ENCODE results near the gene SLC13A5.

SLC13A5 gene

GRCh38 chr17:6671431-6671830 is 41.7 kb downstream of the SLC13A5 start:
- Histone ChIP-seq H3K27me3 (replicated peaks) (no peaks in the 10 kb centered on the region), H3K36me3 (replicated peaks) (no peaks in the 10 kb centered on the region), H3K27ac (no peak overlapping the region), H3K4me3 (ENCODE audit: low read depth, low read length) (no peak overlapping the region)
- DNase-seq, result no peak
- TF ChIP-seq, protein P1, sequence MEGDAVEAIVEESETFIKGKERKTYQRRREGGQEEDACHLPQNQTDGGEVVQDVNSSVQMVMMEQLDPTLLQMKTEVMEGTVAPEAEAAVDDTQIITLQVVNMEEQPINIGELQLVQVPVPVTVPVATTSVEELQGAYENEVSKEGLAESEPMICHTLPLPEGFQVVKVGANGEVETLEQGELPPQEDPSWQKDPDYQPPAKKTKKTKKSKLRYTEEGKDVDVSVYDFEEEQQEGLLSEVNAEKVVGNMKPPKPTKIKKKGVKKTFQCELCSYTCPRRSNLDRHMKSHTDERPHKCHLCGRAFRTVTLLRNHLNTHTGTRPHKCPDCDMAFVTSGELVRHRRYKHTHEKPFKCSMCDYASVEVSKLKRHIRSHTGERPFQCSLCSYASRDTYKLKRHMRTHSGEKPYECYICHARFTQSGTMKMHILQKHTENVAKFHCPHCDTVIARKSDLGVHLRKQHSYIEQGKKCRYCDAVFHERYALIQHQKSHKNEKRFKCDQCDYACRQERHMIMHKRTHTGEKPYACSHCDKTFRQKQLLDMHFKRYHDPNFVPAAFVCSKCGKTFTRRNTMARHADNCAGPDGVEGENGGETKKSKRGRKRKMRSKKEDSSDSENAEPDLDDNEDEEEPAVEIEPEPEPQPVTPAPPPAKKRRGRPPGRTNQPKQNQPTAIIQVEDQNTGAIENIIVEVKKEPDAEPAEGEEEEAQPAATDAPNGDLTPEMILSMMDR (IDR thresholded peaks at IDR 0.05; ENCODE audit: low read depth, low read length, missing control alignments), result no peak
- in situ Hi-C loops (cut with HindIII; ENCODE audit: low pct_ligation_motif_present, low sequenced_read_pairs), result no loop called here

DNA sequence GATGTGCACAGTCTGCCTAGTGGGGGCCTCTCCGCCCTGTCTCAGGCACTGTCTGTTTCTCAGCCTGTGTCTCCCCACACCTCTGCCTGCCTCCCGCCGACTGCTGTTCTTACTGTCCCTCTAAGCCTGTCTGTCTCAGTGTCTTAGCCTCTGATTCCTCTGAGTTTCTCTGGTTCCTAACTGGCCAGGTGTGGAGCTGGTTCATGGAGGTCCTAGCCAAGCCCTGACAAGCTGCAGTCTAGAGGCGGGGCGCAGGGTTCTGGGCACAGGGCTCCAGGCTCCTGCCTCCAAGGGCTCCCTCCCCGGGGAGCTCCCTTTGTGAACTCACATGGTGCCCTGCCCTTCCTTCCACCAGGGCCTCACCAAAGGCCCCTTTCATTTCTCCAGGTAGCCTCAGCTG is 42.2 kb downstream of the SLC13A5 start:
- no peaks in the 10 kb centered on the region for H3K27me3 ChIP-seq (replicated peaks)
- H3K27ac ChIP-seq, result no peak overlapping the region
- DNase-seq, result no peak
- in situ Hi-C loops (cut with HindIII; ENCODE audit: low pct_ligation_motif_present, low sequenced_read_pairs), result no loop called here
- H3K4me3 ChIP-seq (ENCODE audit: low read depth, low read length), result no peak overlapping the region
- TF ChIP-seq, protein P1 (IDR thresholded peaks at IDR 0.05; ENCODE audit: low read depth, low read length, missing control alignments), result no peak
- H3K36me3 ChIP-seq (replicated peaks), result no peaks in the 10 kb centered on the region

- DNase-seq, result no peak
- no peaks in the 10 kb centered on the region for H3K36me3 ChIP-seq (replicated peaks)
- H3K27ac ChIP-seq, result no peak overlapping the region
- in situ Hi-C loops (cut with HindIII; ENCODE audit: low pct_ligation_motif_present, low sequenced_read_pairs), result no loop called here
- TF ChIP-seq, protein P1 (IDR thresholded peaks at IDR 0.05; ENCODE audit: low read depth, low read length, missing control alignments), result no peak
- H3K27me3 ChIP-seq (replicated peaks), result no peaks in the 10 kb centered on the region
- H3K4me3 ChIP-seq (ENCODE audit: low read depth, low read length), result no peak overlapping the region
These were observed 42.6 kb downstream of the SLC13A5 start for GRCh38 chr17:6670571-6670970.

DNA sequence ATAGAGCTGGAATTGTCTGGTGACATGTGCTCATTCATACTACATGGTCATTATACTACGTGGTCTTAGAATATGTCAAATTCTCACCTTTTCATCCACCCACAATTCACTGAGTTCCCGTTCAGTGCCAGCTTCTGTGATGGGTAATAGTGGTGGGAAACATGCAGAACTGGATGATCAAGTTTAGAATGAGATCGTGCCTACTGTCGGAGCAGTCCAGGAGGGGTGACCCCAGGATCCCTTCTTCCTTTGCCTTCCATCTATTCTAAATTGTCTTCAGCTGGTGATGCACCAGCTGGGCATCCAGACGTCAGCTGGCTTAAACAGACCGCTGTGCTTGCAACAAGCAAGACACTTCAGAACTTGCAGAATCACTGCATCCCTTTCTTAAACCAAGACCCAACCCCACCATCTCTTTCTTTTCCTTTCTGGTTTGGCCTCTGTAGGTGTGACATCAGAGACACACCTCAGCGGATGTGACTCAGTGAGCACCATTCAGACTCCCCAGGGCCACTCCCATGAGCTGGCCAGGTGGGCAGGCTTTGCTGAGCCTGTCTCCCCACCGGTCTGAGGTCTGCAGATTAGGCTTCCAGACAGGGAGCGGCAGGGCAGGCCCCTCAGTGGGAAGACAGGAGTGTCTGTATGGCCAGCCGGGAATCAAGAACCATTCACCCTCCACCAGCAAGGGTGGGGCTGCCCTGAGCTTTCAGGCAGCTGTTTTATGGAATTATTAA is 43.5 kb downstream of the SLC13A5 start:
- Histone ChIP-seq H3K27ac (no peak overlapping the region), H3K4me3 (ENCODE audit: low read depth, low read length) (no peak overlapping the region), H3K27me3 (replicated peaks) (no peaks in the 10 kb centered on the region), H3K36me3 (replicated peaks) (no peaks in the 10 kb centered on the region)
- DNase-seq, result no peak
- in situ Hi-C loops (cut with HindIII; ENCODE audit: low pct_ligation_motif_present, low sequenced_read_pairs), result no loop called here
- TF ChIP-seq, protein P1 (IDR thresholded peaks at IDR 0.05; ENCODE audit: low read depth, low read length, missing control alignments), result no peak

GRCh38 chr17:6668727-6669425 is 44.3 kb downstream of the SLC13A5 start:
- in situ Hi-C loops (cut with HindIII; ENCODE audit: low pct_ligation_motif_present, low sequenced_read_pairs), result no loop called here
- Histone ChIP-seq H3K27ac (no peak overlapping the region), H3K27me3 (replicated peaks) (no peaks in the 10 kb centered on the region), H3K4me3 (ENCODE audit: low read depth, low read length) (no peak overlapping the region), H3K36me3 (replicated peaks) (no peaks in the 10 kb centered on the region)
- DNase-seq, result no peak
- TF ChIP-seq, protein P1 (IDR thresholded peaks at IDR 0.05; ENCODE audit: low read depth, low read length, missing control alignments), result no peak
